Stimulated activated CD4-positive, alpha-beta T cell treated with anti-CD3 and anti-CD28 coated beads, Interleukin-1b, Interleukin-23, amount 100 ng/mL, for 24 hours (primary cell): ENCODE data around the gene HIVEP3.

Experiments
- DNase-seq, 4 experiments: peaks; one replicate each; pipeline ENCODE4 v3.0.0-alpha.2; 2020; ENCODE audit warnings: low read depth in 4 of 4, low spot score in 1 of 4

Gene HIVEP3

DNA sequence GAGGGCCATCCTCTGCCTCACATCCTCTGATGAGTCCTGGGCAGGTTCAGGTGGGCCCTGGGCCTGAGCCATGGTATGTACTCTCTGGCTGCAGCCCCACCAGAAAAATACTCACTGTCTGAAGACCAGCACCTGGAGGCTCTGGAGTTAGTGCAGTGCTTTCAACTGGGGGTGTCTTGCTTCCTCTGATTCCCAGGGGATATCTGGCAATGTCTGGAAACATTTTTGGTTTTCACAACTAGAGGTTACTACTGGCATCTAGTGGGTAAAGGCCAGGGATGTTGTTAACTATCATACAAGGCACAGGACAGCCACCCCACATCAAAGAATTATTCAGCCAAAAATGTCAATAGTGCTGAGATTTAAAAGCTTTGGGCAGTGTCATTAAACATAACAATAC, 152.7 kb downstream of the HIVEP3 start:
- DNase-seq, result no peak

DNA sequence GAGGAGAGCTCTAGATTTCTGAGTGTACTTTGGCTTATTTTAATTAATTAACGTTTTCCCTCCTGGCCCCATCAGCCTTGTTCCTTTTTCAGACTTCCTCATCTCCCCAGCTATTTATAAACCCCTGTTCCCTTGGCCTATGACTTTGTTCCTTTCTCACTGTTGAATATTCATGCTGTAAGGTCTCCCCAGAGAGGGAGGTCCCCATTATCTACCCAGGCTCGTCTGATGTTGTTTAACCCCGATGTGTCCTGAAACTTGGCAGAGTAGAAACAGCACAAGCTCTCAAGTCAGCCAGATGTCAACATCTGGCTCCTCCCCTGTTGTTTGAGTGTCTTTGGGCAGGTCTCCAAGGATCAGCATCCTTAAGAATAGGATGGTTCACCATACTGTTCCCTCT, 153.6 kb downstream of the HIVEP3 start:
- DNase-seq, result no peak

DNA sequence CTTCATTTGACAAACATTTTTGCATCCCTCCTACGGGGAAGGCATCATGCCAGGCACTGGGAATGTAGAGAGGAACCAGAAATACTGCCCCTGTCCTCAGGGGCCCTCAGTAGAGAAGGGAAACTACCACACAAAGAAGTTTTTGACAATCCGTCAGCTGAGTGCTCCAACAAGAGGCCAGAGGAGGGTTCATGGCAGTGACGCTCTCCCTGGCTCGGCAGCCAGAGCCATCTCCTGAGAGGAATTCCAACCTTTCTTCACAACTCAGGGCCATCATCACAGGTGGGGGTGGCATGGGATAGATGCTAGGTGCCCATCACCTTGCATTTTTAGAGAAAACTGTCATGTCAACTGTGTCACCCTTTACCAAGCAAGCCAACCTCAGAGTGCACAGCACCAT, 154.1 kb downstream of the HIVEP3 start:
- no peak for DNase-seq

DNA sequence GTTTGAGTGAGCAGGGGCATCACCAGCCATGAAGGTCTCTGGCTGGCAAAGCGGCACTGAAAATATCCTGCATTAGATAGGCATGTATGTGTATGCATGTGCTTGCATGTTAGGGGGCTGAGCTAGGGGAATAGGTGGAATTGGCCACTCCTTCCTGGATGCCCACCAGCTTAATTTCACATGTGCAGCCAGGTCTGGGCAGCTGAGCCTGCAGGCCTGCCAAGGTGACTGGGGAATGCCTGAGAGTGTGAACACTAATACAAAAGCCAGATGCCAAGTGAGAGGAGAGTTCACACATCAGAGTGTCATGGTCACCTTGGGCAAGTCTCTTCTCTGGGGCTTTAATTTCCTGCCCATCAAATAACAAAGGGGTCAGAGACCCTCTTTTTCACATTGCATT, 155.9 kb downstream of the HIVEP3 start:
- no peak for DNase-seq

DNA sequence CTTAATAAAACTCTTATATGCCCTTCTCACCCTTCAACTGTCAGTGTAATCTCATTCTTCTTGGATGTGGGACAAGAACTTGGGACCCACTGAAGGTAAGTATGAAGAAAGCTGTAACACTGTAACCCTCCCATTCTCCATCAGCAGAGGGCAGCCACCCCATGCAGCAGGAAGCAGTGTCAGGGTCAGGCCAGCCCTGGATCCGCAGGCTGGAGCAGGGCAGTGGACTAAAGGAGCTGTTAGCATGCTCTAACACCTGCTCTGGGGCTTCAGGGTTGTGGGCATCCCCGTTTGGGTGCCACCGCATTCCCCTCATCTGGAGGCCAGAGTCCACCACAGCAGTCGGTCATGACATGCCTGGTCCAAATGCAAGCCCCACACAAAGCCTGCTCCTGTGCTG, 156.5 kb downstream of the HIVEP3 start:
- DNase-seq, result no peak

DNA sequence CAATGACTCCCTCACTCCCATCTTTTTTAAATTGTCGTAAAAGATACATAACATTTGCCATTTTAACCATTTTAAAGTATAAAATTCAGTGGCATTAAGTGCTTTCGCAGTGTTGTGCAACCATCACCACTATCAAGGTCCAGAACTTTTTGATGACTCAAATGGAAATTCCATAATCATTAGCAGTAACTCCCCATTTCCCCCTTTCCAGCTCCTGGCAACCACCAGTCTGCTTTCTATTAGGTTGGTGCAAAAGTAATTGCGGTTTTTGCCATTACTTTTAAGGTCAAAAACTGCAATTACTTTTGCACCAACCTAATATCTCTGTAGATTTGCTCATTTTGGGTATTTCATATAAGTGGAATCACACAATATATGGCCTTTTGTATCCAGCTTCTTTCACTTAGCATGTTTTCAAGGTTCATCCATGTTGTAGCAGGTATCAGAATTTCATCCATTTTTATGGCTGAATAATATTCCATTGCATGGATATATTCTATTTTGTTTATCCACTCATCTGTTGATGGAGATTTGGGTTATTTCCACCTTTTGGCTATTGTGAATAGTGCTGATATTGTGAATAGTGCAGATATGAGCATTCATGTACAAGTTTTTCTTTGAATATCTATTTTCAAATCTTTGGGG, 159.7 kb downstream of the HIVEP3 start:
- no peak for DNase-seq

DNA sequence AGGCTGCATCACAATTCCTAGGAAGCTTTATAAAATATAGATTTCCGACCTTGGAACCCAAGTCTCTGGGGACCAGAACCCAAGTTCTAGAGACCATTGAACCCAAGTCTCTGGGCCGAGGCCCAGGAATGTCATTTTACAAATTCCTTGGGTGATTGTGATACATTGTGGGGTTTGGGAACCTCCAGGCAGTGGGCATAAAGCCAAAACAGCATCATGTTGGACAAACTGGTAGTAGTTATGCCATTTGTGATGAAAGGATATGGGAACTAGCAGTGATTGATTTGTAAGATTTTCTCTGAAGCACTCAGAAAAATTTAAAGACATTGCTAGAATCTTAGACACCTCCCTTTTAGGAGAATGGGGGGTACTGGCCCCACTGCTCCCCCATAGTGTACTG, 160.2 kb downstream of the HIVEP3 start:
- no peak for DNase-seq

DNA sequence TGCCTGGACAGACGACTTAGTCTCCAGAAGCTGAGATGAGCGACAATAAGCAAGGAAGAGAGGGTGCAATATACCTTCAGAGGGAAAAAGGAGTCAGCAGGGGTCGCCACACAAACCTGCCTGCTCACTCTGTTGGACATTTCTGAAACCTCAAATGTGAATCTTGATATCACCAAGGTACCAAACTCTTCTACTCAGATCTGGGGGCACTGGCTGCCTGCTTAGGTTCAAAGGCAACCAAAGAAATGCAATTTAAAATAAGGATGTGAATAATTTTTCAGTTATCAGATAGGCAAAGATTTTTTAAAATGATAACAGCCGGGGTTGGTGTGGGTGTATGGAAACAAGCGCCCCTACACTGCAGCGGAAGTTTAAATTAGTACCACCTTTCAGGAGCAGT, 164.2 kb downstream of the HIVEP3 start:
- DNase-seq, result no peak

DNA sequence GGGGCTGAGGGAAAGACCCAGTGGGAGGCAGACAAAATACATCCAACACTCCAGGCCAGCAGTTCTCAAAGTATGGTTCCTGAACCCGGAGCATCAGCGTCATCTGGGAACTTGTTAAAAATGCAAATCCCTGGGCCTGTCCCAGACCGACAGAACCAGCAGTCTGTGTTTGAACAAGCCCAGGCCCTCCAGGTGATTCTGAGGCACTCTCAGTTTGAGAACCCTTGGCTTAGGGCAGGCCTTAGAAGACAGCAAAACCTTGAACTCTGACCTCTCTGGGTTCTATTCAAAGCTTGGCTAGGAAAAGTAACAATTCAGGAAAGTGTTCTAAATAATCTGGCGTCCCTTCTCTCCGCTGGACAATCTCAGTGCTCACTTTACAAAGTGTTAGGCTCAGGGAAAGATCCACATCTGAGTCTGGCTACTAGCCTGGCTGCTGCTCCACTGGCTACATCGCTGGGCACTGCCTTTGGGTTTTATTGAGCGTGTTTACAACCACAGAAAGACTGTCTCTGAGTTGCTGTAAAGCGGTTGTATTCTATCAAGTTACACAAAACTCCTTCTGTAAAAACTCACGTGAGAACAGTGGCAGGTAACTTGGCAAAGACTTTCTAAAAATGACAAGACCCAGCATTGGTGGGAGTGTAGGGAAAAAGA, 166.1 kb downstream of the HIVEP3 start:
- no peak for DNase-seq

DNA sequence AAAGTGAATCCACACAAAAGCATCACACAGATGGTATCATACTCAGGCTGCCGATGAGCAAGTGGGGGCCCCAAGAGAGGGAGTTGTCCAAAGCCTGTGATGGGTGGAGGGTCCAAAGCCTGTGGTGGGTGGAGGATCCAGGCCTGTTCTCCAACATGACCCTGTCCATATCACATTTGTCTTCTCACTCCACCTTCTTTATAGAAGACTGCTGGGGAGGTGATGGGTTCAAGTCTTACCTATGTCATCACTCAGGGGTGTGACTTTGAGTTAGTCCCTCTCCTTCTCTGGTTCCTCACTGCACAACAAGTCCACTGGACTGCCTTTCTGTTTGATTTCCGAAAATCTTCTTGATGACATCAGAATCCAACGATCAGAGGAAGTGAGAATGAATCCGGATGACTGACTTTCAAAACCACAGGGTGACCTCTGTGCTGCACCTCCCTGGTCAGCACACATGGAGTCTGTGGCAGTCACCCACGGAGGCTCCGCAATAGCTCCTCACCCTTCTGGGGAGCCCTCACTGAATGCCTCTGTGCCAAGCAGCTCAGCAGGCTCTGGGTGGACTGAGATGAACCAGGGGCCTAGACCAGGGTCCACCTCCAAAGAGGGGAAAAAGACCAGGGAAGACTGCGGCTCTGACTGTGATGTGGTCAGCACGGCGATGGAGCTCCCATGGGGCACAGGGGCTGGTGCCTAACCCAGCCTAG, 166.8 kb downstream of the HIVEP3 start:
- no peak for DNase-seq

DNA sequence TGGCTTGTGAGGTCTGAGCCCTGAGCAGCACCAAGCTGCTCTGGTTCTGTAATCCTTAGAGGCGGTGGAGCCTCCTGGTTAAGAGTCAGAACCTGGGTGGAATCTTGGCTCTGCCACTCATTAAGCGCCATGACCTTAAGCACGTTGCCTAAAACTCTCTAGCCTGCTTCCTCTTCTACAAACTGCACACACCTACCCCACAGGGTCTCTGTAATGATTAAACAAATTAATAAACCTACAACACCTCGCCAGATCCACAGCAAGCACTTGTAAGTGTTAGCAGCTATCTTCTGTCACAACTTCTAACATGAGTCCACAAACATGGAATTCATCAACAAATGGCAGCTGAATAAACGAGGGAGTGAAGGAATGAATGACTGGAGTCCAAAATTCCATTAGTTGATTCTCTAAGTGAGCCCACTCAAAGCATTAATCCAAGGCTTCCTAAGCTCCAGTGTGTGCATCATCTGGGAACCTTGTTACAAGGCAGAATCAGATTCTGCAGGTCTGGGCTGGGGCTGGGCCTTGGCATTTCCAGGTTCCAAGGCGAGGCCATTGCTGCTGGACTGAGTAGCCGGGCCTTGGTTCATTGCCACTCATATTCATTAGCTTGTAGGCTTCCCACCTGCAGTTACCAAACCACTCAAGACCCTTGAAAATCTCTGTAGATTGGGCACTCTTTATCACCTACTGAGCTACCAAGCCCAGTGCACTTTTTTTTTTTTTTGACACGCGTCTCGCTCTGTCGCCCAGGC, 168.6 kb downstream of the HIVEP3 start:
- DNase-seq, result no peak

DNA sequence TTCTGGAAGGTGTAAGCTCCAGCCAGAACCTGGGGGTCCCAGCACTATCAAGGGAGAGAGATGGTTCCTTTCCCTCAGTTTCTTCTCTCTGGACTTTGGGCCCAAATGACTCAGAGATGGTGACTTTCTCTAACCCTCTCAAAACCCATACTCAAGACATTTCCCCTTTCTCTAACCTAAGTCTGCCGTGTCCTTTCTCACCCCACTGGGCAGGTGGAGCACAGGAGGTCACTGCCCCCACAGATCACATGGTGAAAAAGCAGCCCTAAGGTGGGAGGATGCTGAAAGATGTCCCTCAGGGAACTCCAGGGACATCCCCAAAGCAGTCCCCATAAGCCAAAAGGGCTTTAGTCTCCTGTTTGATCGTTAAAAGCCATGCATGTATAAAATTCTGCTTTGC, 173.7 kb downstream of the HIVEP3 start:
- DNase-seq, result no peak

DNA sequence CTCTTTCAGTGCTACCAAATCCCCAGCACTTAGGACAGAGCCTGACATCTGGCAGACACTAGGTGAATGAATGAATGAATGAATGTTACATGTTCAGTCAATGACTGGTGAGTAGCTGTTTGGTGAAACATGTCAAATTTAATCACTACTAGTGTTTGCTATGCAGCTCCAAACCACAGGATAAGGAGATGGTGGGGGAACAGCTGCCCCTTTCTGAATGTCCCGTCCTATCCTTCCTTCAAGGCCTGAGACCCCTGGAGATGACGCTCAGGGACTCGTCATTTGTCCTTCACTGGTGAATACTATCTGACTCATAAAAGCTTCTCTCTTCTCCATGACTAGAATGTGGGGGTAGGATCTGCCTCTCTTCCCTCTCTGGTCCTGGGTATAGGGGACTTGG, 175.4 kb downstream of the HIVEP3 start:
- no peak for DNase-seq

DNA sequence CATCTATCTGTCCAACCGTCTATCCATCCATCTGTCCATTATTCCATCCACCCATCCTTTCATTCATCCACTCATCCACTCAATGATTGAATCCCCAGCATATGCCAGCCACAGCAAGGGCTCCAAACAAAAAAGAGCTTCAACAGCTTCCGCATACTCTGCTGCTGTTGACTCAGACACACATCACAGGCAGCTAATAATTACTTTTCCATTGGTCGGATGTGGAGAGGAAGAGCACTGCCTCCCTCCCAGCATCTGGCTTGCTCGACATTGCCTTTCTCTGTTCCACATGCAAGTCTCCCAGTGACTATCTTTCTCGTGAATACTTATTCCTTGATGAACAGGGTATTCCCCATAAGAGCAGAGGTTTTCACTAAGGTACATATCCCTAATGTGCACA, 176.5 kb downstream of the HIVEP3 start:
- no peak for DNase-seq

DNA sequence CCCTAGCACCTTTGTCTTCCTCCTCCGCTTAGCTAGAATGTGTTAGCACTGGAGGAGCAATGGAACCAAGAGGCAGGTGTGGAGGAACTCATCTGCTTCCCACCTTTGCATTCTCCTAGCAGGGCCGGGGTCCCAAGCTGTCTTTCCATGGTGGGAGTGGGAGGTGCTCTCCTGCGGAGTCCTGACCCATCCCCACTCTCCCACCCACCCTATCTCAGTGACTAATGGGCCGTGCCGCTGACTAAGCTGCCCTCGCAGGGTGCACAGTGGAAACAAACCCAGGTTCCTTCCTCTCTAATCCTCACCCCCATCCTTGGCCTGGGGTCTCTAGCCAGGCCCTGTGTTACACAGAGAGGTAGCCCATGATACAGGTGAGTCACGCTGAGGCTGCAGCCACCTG, 177.5 kb downstream of the HIVEP3 start:
- DNase-seq, result peak in 1 of 4 experiments; percentile 58

DNA sequence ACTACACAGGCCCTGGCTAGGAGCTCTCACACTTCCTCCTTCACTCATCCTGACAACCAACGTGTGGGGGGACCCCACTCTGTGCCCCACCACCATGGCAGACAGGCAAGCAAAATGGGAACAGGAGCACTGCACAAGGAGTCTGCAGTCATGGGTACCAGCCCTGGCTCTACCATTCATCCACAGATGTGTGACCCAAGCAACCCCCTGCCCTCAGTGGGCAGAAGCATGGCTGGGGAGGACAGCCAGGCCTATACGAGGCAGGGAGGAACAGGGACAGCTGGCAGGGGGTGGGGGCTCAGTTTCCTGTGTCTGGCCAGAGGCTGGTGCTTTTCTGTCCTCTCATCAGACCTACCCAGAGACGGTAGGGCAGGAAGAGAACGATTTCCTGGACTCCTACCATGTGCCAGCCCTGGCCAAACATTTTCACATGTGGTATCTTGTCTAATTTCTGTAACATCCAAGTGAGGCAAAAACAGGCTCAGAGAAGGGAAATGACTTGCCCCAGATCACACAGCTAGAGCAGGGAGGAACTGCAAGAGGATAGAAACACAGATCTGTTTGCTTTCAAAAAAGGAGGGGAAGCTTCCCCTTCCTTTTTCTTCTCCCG, 178.0 kb downstream of the HIVEP3 start:
- no peak for DNase-seq

DNA sequence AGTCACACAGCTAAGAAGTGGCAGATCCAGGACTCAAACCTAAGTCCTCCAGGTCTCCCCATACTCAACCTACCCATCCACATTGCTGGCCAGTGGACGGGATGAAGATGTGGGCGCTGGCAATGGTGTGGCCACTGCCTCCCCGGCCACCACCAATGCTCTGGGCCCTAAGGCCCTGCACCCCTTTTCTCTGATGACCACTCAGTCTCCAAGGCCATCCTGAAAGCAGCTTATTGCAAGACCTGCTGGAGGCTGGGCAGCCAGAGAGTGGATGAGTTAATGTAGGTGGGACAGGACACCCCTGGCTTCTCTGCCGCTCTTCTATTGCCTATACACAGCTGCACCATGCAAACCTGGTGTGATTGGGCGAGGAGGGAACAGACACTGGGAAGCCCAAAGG, 178.7 kb downstream of the HIVEP3 start:
- no peak for DNase-seq

DNA sequence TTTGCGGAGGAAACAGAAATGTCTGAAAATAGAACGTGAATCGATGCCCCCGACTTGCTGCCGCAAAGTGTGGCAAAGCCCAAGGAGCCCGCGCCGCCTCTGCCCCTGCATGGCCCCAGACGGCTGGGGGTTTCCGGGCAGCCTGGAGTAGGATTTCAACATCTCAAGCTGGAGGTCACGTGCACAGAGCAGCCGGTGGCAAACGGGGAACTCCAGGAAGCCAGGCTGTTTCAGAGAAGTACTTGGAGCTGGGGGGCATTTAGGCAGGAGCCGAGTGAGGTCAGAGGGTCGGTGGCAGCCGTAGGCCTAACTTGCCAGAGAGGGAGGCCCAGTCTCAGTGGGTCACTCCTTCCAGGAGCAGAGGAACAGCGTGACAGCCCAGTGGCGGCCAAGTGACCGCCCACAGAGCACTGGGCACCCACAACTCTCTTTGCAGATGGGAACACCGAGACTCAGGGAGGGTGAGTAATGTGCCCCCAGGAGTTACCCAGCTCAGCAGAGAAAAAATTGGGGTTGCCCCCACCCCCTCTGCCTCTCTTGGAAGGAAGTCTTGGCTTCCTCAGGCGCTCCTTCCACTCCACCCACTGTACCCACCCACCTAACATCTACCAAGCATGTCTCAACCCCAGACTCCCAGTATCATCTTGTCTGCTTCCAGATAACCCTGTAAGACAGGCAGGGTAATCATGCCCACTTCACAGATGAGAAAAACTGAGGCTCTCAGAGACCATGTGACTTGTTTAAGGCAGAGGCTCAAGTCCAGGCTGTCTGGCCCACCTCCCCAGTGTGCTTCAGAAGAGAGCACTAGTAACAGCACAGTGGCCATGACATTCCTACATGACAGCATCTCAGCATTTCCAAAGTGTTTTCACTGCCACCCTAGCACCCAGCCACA, 179.4 kb downstream of the HIVEP3 start:
- DNase-seq, result peak; percentile 59 to 86 (median 78)

DNA sequence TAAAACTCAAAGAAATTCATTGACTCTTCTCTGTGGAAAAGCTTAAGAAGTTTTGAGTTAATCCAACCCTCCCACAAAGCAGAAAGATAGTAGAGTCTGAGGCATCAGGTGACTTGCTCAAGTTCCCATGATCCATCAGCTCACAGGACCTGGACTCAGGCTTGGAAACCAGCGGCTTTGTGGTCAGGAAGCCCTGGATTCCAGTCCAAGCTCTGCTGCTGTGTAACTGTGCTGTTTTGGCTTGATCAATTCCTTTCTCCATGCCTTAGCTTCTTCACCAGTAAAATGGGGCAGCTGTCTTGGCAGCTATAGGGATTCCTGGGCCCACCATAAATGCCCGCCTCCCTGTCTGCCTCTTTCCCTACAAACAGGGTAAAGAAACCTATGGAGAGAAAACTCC, 180.2 kb downstream of the HIVEP3 start:
- no peak for DNase-seq

DNA sequence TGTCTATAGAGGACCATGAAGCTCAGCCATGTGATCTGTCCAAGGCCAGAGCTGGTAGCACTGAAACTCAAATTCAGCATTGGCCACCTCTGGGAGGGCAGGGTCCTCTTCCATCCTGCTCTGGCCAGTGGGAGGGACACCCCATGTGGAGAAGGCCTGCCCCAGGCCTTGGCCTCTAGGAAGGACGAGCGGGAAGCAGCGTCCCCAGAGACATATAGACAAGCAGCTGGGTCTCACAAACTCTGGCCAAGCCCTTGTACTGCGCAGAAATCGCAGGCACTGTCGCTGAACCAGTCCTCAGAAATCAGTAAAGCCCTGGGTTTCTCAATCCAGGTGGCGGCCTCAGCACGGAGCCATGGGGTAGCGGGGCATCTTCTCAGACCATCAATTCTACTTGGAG, 180.7 kb downstream of the HIVEP3 start:
- no peak for DNase-seq
